Tibial nerve (tissue), 4 donors: ENCODE measurements around the gene SNCAIP. TPM values are rescaled to one million over a fixed set of nuclear protein-coding genes. Genes with fewer than 3 reads are reported as not detected.

Experiments used
- DNase-seq, 2 donors: peaks; one replicate each; pipeline ENCODE4 v3.0.0-alpha.2; 2019; ENCODE audit warnings: low spot score in 2 of 2
- H3K27ac ChIP-seq, 4 donors: fragments of 200-600 bp; sonication (generic) in 3 of 4; one replicate each; pipeline ENCODE4 v1.5.1; 2017 to 2019; ENCODE audit warnings: mild to moderate bottlenecking in 1 of 4
- H3K27me3 ChIP-seq, 2 donors: fragments of 200-600 bp; sonication (generic) in 1 of 2; one replicate each; pipeline versions ENCODE4 v1.5.1 to v1.6.0; 2017 to 2019
- H3K36me3 ChIP-seq, 3 donors: fragments of 200-600 bp; sonication (generic); one replicate each; pipeline ENCODE4 v1.5.1; 2018 to 2019
- H3K4me1 ChIP-seq, 4 donors: fragments of 200-600 bp; sonication (generic) in 3 of 4; one replicate each; pipeline ENCODE4 v1.5.1; 2017 to 2019
- H3K4me3 ChIP-seq, 4 donors: fragments of 200-600 bp; sonication (generic) in 3 of 4; one replicate each; pipeline ENCODE4 v1.5.1; 2017 to 2019; ENCODE audit warnings: mild to moderate bottlenecking in 1 of 4, moderate library complexity in 1 of 4
- H3K9me3 ChIP-seq, 4 donors: fragments of 200-600 bp; sonication (generic) in 3 of 4; one replicate each; pipeline ENCODE4 v1.5.1; 2017 to 2019
- CTCF ChIP-seq, 5 experiments: fragments of 200-600 bp in 3 of 5; fragments of 450-650 bp in 2 of 5; sonication (generic) in 3 of 5; IDR thresholded peaks; one replicate each; pipeline ENCODE4 v1.5.1; 2016 to 2019; ENCODE audit warnings: antibody characterized with exemption in 5 of 5, mild to moderate bottlenecking in 3 of 5, moderate library complexity in 2 of 5
- EP300 ChIP-seq, 2 donors: sonication (generic); formaldehyde crosslinking; IDR thresholded peaks; one replicate each; pipeline ENCODE4 v1.6.1; 2017; ENCODE audit warnings: antibody characterized with exemption in 2 of 2, mild to moderate bottlenecking in 1 of 2
- POLR2A ChIP-seq, 2 donors: fragments of 450-650 bp; IDR thresholded peaks; one replicate each; pipeline ENCODE4 v1.6.1; 2017; ENCODE audit warnings: antibody characterized with exemption in 2 of 2, mild to moderate bottlenecking in 2 of 2, moderate library complexity in 2 of 2
- WGBS, 2 donors: methylation state at CpG; one replicate each; pipeline ENCODE4 v1.1.5; 2018; 5-methylcytosine and 5-hydroxymethylcytosine counted together
- total RNA-seq, 4 donors: library from RNA; depleted of rRNA; stranded (reverse); fragments of >200 nt; gene quantifications; one replicate each; pipeline ENCODE4 v1.1.0, GENCODE V29; 2016

SNCAIP gene
- total RNA-seq, 4 donors from 2014 or later: 4.6 to 18.6 (median 6.4) TPM

- no peak overlapping the region for H3K27ac ChIP-seq
- whole genome bisulfite sequencing, 2 donors: 87 to 91% methylated on average over 1 of the region's 1 CpG
Observed at GRCh38 chr5:122445070-122445469, 133.0 kb downstream of the SNCAIP start.

GRCh38 chr5:122447072-122447471, 135.0 kb downstream of the SNCAIP start:
- Histone ChIP-seq H3K27me3 (no peaks in the 10 kb centered on the region), H3K4me3 (no peak overlapping the region), H3K4me1 (no peaks in the 10 kb centered on the region), H3K27ac (no peak overlapping the region), H3K9me3 (no peaks in the 10 kb centered on the region), H3K36me3 (peaks cover 0 to 7% (median 0%) of the 10 kb centered on the region in 3 donors)
- no peak for DNase-seq
- TF ChIP-seq POLR2A (IDR thresholded peaks at IDR 0.05): no peak
- no peak for TF ChIP-seq EP300 (IDR thresholded peaks at IDR 0.05)
- TF ChIP-seq CTCF (IDR thresholded peaks at IDR 0.05): no peak
- WGBS, 2 donors: 91 to 97% methylated on average over 3 of the region's 3 CpGs

More at GRCh38 chr5:122445070-122445469, 133.0 kb downstream of the SNCAIP start:
- H3K9me3 ChIP-seq: no peaks in the 10 kb centered on the region
- DNase-seq: no peak
- H3K36me3 ChIP-seq: no peaks in the 10 kb centered on the region
- H3K27me3 ChIP-seq: no peaks in the 10 kb centered on the region
- no peak for TF ChIP-seq CTCF (IDR thresholded peaks at IDR 0.05)
- TF ChIP-seq EP300 (IDR thresholded peaks at IDR 0.05): no peak
- TF ChIP-seq POLR2A (IDR thresholded peaks at IDR 0.05): no peak
- H3K4me3 ChIP-seq: no peak overlapping the region
- H3K4me1 ChIP-seq: no peaks in the 10 kb centered on the region

GRCh38 chr5:122447879-122448278, 135.8 kb downstream of the SNCAIP start:
- H3K27me3 ChIP-seq: no peaks in the 10 kb centered on the region
- no peaks in the 10 kb centered on the region for H3K4me1 ChIP-seq
- TF ChIP-seq EP300 (IDR thresholded peaks at IDR 0.05) (no peak), CTCF (IDR thresholded peaks at IDR 0.05) (no peak), POLR2A (IDR thresholded peaks at IDR 0.05) (no peak)
- H3K9me3 ChIP-seq: no peaks in the 10 kb centered on the region
- 65 to 75% methylated on average over 3 of the region's 3 CpGs for WGBS, 2 donors
- no peak overlapping the region for H3K27ac ChIP-seq
- no peak for DNase-seq
- H3K36me3 ChIP-seq: peaks cover 0 to 7% (median 0%) of the 10 kb centered on the region in 3 donors
- no peak overlapping the region for H3K4me3 ChIP-seq

- no peaks in the 10 kb centered on the region for H3K27me3 ChIP-seq
- no peaks in the 10 kb centered on the region for H3K9me3 ChIP-seq
- no peak overlapping the region for H3K4me3 ChIP-seq
- no peak overlapping the region for H3K27ac ChIP-seq
- peaks cover 0 to 7% (median 0%) of the 10 kb centered on the region in 3 donors for H3K36me3 ChIP-seq
- no peaks in the 10 kb centered on the region for H3K4me1 ChIP-seq
- no peak for TF ChIP-seq CTCF (IDR thresholded peaks at IDR 0.05)
- no peak for TF ChIP-seq EP300 (IDR thresholded peaks at IDR 0.05)
- TF ChIP-seq POLR2A (IDR thresholded peaks at IDR 0.05): no peak
- DNase-seq: no peak
Observed at GRCh38 chr5:122454541-122454940, 142.5 kb downstream of the SNCAIP start.

GRCh38 chr5:122455939-122456338, 143.9 kb downstream of the SNCAIP start:
- TF ChIP-seq EP300 (IDR thresholded peaks at IDR 0.05) (no peak), CTCF (IDR thresholded peaks at IDR 0.05) (no peak), POLR2A (IDR thresholded peaks at IDR 0.05) (no peak)
- 55 to 67% methylated on average over 1 of the region's 1 CpG for WGBS, 2 donors

More at GRCh38 chr5:122455939-122456338, 143.9 kb downstream of the SNCAIP start:
- H3K27ac ChIP-seq: no peak overlapping the region
- H3K27me3 ChIP-seq: no peaks in the 10 kb centered on the region
- no peak overlapping the region for H3K4me3 ChIP-seq
- no peaks in the 10 kb centered on the region for H3K4me1 ChIP-seq
- peaks cover 0 to 4% (median 0%) of the 10 kb centered on the region in 3 donors for H3K36me3 ChIP-seq
- no peaks in the 10 kb centered on the region for H3K9me3 ChIP-seq
- DNase-seq: no peak
